GM12892 (cell line): ENCODE data around the gene SYT14.

ENCODE experiments used
- POLR2A ChIP-seq: IDR thresholded peaks from 2 replicates; pipeline ENCODE4 v1.6.1; 2011; ENCODE audit warnings: low read depth, low read length, control low read depth
- POLR2AphosphoS5 ChIP-seq: IDR thresholded peaks from 2 replicates; pipeline ENCODE4 v1.6.1; 2011; ENCODE audit warnings: low read depth, low read length, control low read depth

DNA sequence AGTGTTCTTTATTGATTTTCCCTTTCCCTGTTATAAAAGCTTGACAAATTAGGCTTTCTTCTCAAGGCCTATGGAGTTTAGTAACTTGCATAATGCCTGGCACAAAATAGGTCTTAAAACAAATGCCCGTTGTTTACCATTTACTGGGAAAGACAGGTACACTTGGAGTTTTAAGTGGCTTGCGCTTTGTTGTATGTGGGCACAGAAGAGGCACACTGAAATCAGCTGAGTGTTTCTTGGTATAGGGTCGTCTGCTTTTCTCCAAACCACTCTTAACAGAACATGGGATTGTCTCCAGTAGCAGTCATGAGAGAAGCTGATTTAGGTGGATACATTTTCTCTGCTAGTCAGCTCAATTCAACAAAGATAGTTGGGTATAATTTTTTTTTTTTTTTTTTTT is 132.5 kb downstream of the SYT14 start:
- no peak for TF ChIP-seq POLR2AphosphoS5
- TF ChIP-seq POLR2A: no peak
